GM12891 (cell line): ENCODE measurements around the gene ACE.

Experiments
- DNase-seq: peaks from one replicate; pipeline ENCODE4 v3.0.0; 2011; ENCODE audit warnings: low spot score; ENCODE audit not compliant: insufficient read length
- FAIRE-seq: peaks from 2 replicates; lab custom pipeline; 2011; peaks lifted over from hg19 to GRCh38; lab: Jason Lieb, UNC
- PAX5 ChIP-seq: IDR thresholded peaks from 2 replicates; pipeline ENCODE4 v1.6.1; 2011; ENCODE audit warnings: low read length, moderate library complexity, mild to moderate bottlenecking; ENCODE audit not compliant: insufficient read depth, severe bottlenecking
- POLR2A ChIP-seq: IDR thresholded peaks from 2 replicates; pipeline ENCODE4 v1.6.1; 2011; ENCODE audit warnings: low read depth, low read length, control low read depth
- POLR2AphosphoS5 ChIP-seq: IDR thresholded peaks from 2 replicates; pipeline ENCODE4 v1.6.1; 2011; ENCODE audit warnings: low read depth, low read length, control low read depth
- POU2F2 ChIP-seq: IDR thresholded peaks from 2 replicates; pipeline ENCODE4 v1.6.1; 2011; ENCODE audit warnings: low read depth, mild to moderate bottlenecking, control low read depth, low read length, moderate library complexity
- SPI1 ChIP-seq: IDR thresholded peaks from 2 replicates; pipeline ENCODE4 v1.6.1; 2011; ENCODE audit warnings: low read depth, low read length, control low read depth
- TAF1 ChIP-seq: IDR thresholded peaks from 2 replicates; pipeline ENCODE4 v1.6.1; 2011; ENCODE audit warnings: low read depth, low read length, control low read depth

Gene ACE

GRCh38 chr17:63442549-63443035 is 34.3 kb upstream of the ACE start:
- TF ChIP-seq POLR2A (no peak), PAX5 (no peak), POU2F2 (no peak), TAF1 (no peak), SPI1 (no peak), POLR2AphosphoS5 (no peak)
- DNase-seq (peak; percentile 59), FAIRE-seq (no peak)

GRCh38 chr17:63443053-63443452 is 33.8 kb upstream of the ACE start:
- TF ChIP-seq POU2F2 (no peak), PAX5 (no peak), TAF1 (no peak), POLR2AphosphoS5 (no peak), POLR2A (no peak), SPI1 (no peak)
- FAIRE-seq: no peak
- DNase-seq: no peak

- FAIRE-seq (no peak), DNase-seq (no peak)
- TF ChIP-seq POLR2AphosphoS5 (no peak), POU2F2 (no peak), TAF1 (no peak), PAX5 (no peak), POLR2A (no peak), SPI1 (no peak)
Observed at GRCh38 chr17:63444457-63444856, 32.4 kb upstream of the ACE start.

GRCh38 chr17:63445065-63445464 is 31.8 kb upstream of the ACE start:
- DNase-seq: no peak
- FAIRE-seq: no peak
- TF ChIP-seq PAX5: no peak
- no peak for TF ChIP-seq POLR2A
- TF ChIP-seq SPI1: no peak
- TF ChIP-seq TAF1: no peak
- TF ChIP-seq POLR2AphosphoS5: no peak
- TF ChIP-seq POU2F2: no peak

- DNase-seq (peak; percentile 47), FAIRE-seq (peak; percentile 35)
- no peak for TF ChIP-seq POLR2AphosphoS5
- no peak for TF ChIP-seq POLR2A
- no peak for TF ChIP-seq POU2F2
- TF ChIP-seq TAF1: no peak
- no peak for TF ChIP-seq PAX5
- TF ChIP-seq SPI1: no peak
Observed at GRCh38 chr17:63445571-63445953, 31.3 kb upstream of the ACE start.

GRCh38 chr17:63445954-63446752 is 30.7 kb upstream of the ACE start, which contains the start of gene CYB561:
Gene CYB561 (minus strand): TSS chr17:63446306. CDS start chr17:63437547, 8,759 bp downstream.
- FAIRE-seq (peak; percentile 70), DNase-seq (peak; percentile 93)
- TF ChIP-seq PAX5: no peak
- no peak for TF ChIP-seq TAF1
- TF ChIP-seq POLR2A: no peak
- TF ChIP-seq POLR2AphosphoS5: no peak
- no peak for TF ChIP-seq SPI1
- no peak for TF ChIP-seq POU2F2

GRCh38 chr17:63446753-63447470 is 29.9 kb upstream of the ACE start:
- DNase-seq (peak; percentile 65), FAIRE-seq (peak; percentile 80)
- TF ChIP-seq POU2F2 (no peak), PAX5 (no peak), POLR2A (no peak), POLR2AphosphoS5 (no peak; the same call in 1 of the 2 replicates), SPI1 (no peak), TAF1 (no peak)

- TF ChIP-seq POU2F2: no peak
- TF ChIP-seq POLR2A: no peak
- no peak for TF ChIP-seq TAF1
- no peak for TF ChIP-seq POLR2AphosphoS5
- no peak for TF ChIP-seq SPI1
- no peak for TF ChIP-seq PAX5
- FAIRE-seq: no peak
- no peak for DNase-seq
Observed at GRCh38 chr17:63447471-63448009, 29.3 kb upstream of the ACE start.

GRCh38 chr17:63448655-63449054 is 28.2 kb upstream of the ACE start:
- no peak for TF ChIP-seq SPI1
- DNase-seq (no peak), FAIRE-seq (no peak)
